GM21381 (cell line): ENCODE measurements around the gene CHMP3.
"Not testable (repeated sequence)": the region's sequence is repeated elsewhere in the genome, so short reads cannot be mapped to it uniquely, and the experiment has no call there.

Experiments used
- ATAC-seq: cut with Tn5 transposase; IDR thresholded peaks from one replicate; pipeline ENCODE4 v1.9.1; 2021; ENCODE audit warnings: mild to moderate bottlenecking, moderate library complexity; ENCODE audit not compliant: unreplicated experiment

Gene CHMP3

GRCh38 chr2:86549963-86550725 is 13.1 kb downstream of the CHMP3 start:
- not testable (repeated sequence) for ATAC-seq

DNA sequence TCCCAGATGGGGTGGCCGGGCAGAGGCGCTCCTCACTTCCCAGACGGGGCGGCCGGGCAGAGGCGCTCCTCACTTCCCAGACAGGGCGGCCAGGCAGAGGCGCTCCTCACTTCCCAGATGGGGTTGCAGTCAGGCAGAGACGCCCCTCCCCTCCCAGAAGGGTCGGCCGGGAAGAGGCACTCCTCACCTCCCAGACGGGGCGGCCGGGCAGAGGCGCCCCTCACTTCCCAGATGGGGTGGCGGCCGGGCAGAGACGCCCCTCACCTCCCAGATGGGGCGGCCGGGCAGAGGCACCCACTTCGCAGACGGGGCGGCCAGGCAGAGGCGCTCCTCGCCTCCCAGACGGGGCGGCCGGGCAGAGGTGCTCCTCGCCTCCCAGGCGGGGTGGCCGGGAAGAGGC is 13.8 kb downstream of the CHMP3 start:
- not testable (repeated sequence) for ATAC-seq

- ATAC-seq, result not testable (repeated sequence)
Measured at GRCh38 chr2:86548913-86549396, 14.3 kb downstream of the CHMP3 start.

DNA sequence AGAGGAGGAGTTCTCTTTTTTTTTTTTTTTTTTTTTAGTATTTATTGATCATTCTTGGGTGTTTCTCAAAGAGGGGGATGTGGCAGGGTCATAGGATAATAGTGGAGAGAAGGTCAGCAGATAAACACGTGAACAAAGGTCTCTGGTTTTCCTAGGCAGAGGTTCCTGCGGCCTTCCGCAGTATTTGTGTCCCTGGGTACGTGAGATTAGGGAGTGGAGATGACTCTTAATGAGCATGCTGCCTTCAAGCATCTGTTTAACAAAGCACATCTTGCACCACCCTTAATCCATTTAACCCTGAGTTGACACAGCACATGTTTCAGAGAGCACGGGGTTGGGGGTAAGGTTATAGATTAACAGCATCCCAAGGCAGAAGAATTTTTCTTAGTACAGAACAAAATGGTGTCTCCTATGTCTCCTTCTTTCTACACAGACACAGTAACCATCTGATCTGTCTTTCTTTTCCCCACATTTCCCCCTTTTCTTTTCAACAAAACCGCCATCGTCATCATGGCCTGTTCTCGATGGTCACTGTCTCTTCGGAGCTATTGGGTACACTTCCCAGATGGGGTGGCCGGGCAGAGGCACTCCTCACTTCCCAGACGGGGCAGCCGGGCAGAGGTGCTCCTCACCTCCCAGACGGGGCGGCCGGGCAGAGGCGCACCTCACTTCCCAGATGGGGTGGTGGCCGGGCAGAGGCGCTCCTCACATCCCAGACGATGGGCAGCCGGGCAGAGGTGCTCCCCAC is 14.9 kb downstream of the CHMP3 start:
- not testable (repeated sequence) for ATAC-seq

DNA sequence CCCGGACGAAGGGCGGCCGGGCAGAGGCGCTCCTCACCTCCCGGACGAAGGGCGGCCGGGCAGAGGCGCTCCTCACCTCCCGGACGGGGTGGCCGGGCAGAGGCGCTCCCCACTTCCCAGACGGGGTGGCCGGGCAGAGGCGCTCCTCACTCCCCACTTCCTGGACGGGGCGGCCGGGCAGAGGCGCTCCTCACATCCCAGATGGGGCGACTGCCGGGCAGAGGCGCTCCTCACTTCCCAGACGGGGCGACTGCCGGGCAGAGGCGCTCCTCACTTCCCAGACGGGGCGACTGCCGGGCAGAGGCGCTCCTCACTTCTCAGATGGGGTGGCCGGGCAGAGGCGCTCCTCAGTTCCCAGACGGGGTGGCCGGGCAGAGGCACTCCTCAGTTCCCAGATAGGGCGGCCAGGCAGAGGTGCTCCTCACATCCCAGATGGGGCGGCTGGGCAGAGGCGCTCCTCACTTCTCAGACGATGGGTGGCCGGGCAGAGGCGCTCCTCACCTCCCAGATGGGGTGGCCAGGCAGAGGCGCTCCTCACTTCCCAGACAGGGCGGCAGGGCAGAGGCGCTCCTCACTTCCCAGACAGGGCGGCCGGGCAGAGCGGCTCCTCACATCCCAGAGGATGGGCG is 17.8 kb downstream of the CHMP3 start:
- ATAC-seq, result not testable (repeated sequence)

DNA sequence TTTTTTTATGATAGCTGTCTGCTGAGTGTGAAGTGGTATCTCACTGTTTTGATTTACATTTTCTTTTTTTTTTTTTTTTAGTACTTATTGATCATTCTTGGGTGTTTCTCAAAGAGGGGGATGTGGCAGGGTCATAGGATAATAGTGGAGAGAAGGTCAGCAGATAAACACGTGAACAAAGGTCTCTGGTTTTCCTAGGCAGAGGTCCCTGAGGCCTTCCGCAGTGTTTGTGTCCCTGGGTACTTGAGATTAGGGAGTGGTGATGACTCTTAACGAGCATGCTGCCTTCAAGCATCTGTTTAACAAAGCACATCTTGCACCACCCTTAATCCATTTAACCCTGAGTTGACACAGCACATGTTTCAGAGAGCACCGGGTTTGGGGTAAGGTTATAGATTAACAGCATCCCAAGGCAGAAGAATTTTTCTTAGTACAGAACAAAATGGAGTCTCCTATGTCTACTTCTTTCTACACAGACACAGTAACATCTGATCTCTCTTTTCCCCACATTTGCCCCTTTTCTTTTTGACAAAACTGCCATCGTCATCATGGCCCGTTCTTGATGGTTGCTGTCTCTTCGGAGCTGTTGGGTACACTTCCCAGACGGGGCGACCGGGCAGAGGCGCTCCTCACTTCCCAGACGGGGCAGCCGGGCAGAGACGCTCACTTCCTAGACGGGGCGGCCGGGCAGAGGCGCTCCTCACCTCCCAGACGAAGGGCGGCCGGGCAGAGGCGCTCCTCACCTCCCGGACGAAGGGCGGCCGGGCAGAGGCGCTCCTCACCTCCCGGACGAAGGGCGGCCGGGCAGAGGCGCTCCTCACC is 18.8 kb downstream of the CHMP3 start:
- not testable (repeated sequence) for ATAC-seq

DNA sequence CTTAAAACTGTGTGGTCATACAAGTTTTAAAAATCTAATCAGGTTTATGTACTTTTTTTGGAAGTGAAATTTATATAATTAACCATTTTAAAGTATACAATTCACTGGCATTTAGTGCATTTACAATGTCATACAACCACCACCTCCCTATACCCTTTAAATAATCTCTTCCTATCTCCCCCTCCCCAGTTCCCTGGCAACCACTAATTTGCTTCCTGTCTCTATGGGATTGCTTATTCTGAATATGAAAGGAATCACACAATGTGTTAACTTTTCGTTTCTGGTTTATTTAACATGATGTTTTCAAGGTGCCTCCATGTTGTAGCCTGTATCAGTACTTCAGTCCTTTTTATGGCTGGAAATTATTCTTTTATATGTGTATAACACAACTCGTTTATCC is 19.4 kb downstream of the CHMP3 start:
- no peak for ATAC-seq

GRCh38 chr2:86543335-86543734 is 19.9 kb downstream of the CHMP3 start:
- ATAC-seq, result no peak

DNA sequence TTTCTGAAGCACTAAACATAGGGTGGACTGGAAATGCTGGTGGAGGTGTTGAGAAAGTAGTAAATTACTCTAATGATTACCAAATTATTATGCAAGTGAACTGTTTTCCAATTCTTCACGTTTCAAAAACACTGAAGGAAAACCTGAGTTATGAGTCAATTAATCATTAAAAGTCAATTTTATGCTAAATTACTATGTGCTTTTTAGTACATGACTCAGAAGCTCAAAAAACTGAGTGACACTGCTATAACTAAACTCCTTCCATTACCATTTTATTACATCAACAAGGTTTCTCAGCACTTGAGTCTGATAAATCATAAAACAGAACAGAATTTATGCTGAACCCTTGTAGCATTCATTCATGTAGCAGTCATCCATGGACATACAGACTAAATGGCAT is 20.4 kb downstream of the CHMP3 start:
- ATAC-seq, result no peak

GRCh38 chr2:86541334-86541733 is 21.9 kb downstream of the CHMP3 start:
- ATAC-seq, result no peak

- no peak for ATAC-seq
Measured at GRCh38 chr2:86533589-86533988, 29.7 kb downstream of the CHMP3 start.

DNA sequence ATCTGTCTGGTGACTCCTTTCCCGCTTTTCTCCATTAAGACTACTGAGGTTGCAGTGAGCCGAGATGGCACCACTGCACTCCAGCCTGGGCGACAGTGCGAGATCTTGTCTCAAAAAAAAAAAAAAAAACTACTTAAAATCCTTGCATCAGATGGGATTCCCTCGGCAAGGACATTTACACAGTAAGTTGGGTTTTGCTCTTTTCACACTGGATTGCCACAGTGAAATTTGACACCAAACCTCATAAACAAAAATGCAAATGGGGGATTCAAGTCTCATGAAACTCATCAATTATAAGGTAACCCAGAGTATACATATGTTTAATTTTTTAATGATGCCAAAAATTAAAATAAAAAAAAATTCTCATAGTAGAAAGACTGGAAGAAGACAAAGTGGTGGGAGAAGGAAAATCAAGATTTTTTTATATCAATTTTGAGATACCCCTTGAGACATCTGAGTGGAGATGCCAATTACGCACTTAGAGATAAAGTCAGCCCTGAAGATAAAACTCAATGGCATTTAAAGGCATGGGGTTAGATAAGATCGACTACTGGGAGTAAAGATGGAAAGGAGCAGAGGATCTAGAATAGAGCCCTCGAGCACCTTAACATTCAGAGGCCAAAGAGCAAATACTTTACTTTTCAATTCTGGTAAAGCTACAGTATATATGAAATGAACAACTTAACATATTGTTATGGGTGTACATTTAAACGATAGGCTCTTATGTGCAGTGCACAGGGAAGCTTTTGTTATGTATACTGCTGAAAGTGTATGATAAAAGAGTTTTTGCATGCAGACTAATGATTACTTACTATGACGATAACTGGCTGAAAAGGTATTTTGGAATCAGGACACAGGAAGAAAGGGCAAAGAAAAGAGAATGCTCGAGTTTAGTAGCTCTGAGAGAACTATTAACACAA is 37.6 kb downstream of the CHMP3 start:
- no peak for ATAC-seq

GRCh38 chr2:86523491-86523890 is 39.8 kb downstream of the CHMP3 start:
- ATAC-seq, result no peak

- no peak for ATAC-seq
Measured at GRCh38 chr2:86522711-86523110, 40.5 kb downstream of the CHMP3 start.

GRCh38 chr2:86521922-86522321 is 41.3 kb downstream of the CHMP3 start:
- ATAC-seq, result no peak

- ATAC-seq, result no peak
Measured at GRCh38 chr2:86520153-86520552, 43.1 kb downstream of the CHMP3 start.

DNA sequence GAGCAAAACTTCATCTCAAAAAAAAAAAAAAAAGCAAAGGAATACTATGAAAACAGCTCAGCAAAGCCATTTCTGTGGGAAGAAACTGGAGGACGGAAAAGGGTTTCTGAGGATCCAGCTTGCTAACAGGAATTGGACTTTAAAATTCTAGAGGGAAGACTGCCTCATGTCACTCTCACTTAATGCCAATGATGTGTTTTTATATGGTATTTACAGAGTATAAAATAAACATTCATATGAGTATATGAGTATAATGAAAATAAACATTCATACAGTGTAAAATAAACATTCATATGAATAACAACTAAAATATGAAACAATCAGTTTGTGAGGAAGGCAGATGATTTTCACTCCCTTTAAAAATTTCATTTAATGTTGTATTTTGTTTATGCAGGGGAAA is 43.9 kb downstream of the CHMP3 start:
- ATAC-seq, result no peak

DNA sequence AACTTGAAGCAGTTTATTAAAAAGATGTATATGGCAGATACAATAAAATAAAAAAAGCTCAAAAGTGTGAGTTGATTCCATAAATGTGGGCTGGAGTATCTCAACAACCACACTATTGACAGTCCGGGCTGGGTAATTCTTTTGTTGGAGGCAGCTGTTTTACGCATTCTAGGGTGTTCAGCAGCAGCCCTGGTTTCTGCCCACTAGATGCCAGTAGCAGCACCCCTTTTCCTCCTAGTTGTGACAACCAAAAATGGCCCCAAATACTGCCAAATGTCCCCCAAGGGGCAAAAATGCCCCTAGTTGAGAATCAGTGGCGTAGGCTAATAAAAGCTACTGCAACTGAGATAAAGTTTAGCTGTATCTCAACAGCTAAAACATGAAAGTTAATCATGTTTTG is 44.8 kb downstream of the CHMP3 start:
- no peak for ATAC-seq

DNA sequence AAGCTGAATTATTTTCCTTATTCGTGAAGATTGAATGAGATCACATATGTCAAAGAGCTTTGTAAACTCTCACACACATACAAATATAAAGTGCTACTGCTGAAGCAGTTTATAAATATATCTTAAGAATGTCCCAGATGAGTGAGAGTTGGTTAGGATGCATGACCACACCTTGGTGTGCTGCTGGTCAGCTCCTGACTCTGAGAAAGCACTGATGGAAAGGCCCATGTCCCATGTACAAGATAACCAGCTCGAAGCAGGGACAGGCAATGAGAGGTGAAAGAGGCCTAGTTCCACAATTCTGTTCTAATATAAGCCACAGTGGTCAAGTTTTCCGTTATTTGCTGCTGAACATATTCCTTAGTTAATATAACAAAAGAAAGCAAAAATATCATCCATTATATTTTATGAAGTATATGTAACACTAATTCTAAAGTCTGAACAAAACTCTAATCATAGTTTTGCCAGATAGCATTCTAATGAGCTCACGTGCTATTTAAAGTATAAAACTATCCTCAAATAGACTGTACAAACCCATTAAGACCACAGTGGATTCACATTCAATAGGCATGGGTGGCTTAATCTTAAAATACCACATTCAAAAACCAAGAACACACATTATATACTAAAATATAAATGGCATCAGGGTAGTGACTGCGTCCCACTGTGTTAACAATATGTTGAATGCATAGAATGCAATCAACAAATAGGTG is 49.1 kb downstream of the CHMP3 start:
- ATAC-seq, result no peak
